H1 (cell line): ENCODE measurements around the gene TLE4. TPM values are rescaled to one million over a fixed set of nuclear protein-coding genes. Genes with fewer than 3 reads are reported as not detected.

Experiments
- CTCF ChIA-PET: fragments of 300-600 bp; sonication (Branson Sonifier 250); formaldehyde crosslinking; loops from one replicate; lab custom pipeline; 2021; ENCODE audit not compliant: partially characterized antibody; lab: Charles Lee
- POLR2A ChIA-PET: fragments of 300-600 bp; sonication (Branson Sonifier 250); formaldehyde crosslinking; loops from one replicate; lab custom pipeline; 2021; ENCODE audit warnings: inconsistent platforms; ENCODE audit not compliant: partially characterized antibody; lab: Charles Lee
- DNase-seq, 2 experiments: peaks; one replicate each; pipeline versions ENCODE4 v3.0.0 to v3.0.0-alpha.2; 2010 to 2022; ENCODE audit warnings: low spot score in 2 of 2, low read depth in 1 of 2, mixed read lengths in 1 of 2
- FAIRE-seq: peaks from 2 replicates; lab custom pipeline; 2011; peaks lifted over from hg19 to GRCh38; lab: Jason Lieb, UNC
- H2AFZ ChIP-seq: 2 replicates; pipeline ENCODE4 v1.8.1; 2012; ENCODE audit warnings: low read length, inconsistent platforms
- H2AK5ac ChIP-seq: 2 replicates; pipeline ENCODE4 v1.6.1; 2013; ENCODE audit warnings: low read depth, low read length
- H2BK120ac ChIP-seq: replicated peaks from 2 replicates; pipeline ENCODE3; 2013; ENCODE audit warnings: low read depth, low read length, inconsistent platforms
- H2BK12ac ChIP-seq: 2 replicates; pipeline ENCODE4 v1.6.1; 2013; ENCODE audit warnings: low read depth, low read length
- H2BK15ac ChIP-seq: 2 replicates; pipeline ENCODE4 v1.6.1; 2013; ENCODE audit warnings: low read length
- H2BK20ac ChIP-seq: 2 replicates; pipeline ENCODE4 v1.6.1; 2013; ENCODE audit warnings: low read length
- H2BK5ac ChIP-seq: 2 replicates; pipeline ENCODE4 v1.6.1; 2013; ENCODE audit warnings: low read depth, low read length
- H3K14ac ChIP-seq: 2 replicates; pipeline ENCODE4 v1.6.1; 2013; ENCODE audit warnings: inconsistent platforms; ENCODE audit not compliant: insufficient read length
- H3K18ac ChIP-seq: 2 replicates; pipeline ENCODE4 v1.6.1; 2013; ENCODE audit warnings: low read length; ENCODE audit errors: extremely low read depth
- H3K23ac ChIP-seq: 2 replicates; pipeline ENCODE4 v1.6.1; 2013; ENCODE audit warnings: inconsistent platforms; ENCODE audit not compliant: insufficient read length
- H3K23me2 ChIP-seq: 2 replicates; pipeline ENCODE4 v1.6.1; 2013; ENCODE audit warnings: low read depth, low read length
- H3K27ac ChIP-seq: 2 replicates; pipeline ENCODE4 v1.6.1; 2011; ENCODE audit warnings: low read depth, low read length, inconsistent platforms
- H3K27me3 ChIP-seq, 4 experiments: replicated peaks in 1 of 4; 1 replicate in 1 of 4; 2 replicates in 3 of 4; pipeline versions ENCODE4 v1.6.1 to v1.8.1; 2011 to 2013; ENCODE audit warnings: low read length in 3 of 4, mild to moderate bottlenecking in 3 of 4, inconsistent platforms in 2 of 4, mixed read lengths in 2 of 4, moderate library complexity in 1 of 4; ENCODE audit not compliant: control insufficient read depth in 3 of 4, insufficient read depth in 3 of 4; ENCODE audit errors: extremely low read depth in 1 of 4
- H3K36me3 ChIP-seq, 4 experiments: 2 replicates each; pipeline versions ENCODE4 v1.6.1 to v1.8.1; 2011 to 2013; ENCODE audit warnings: mild to moderate bottlenecking in 4 of 4, low read length in 3 of 4, moderate library complexity in 2 of 4, control low read depth in 1 of 4, inconsistent platforms in 1 of 4; ENCODE audit not compliant: insufficient read depth in 4 of 4, control insufficient read depth in 2 of 4
- H3K4ac ChIP-seq: replicated peaks from 2 replicates; pipeline ENCODE3; 2013; ENCODE audit warnings: low read length, low read depth, mixed read lengths, inconsistent platforms; ENCODE audit not compliant: insufficient read length
- H3K4me1 ChIP-seq, 4 experiments: replicated peaks in 1 of 4; 1 replicate in 1 of 4; 2 replicates in 3 of 4; pipeline versions ENCODE4 v1.6.1 to v1.8.1; 2011 to 2013; ENCODE audit warnings: low read length in 3 of 4, inconsistent platforms in 2 of 4, mixed read lengths in 1 of 4; ENCODE audit not compliant: insufficient read depth in 4 of 4, control insufficient read depth in 3 of 4
- H3K4me2 ChIP-seq, 2 experiments: 2 replicates each; pipeline versions ENCODE4 v1.6.1 to v1.8.1; 2011 to 2013; ENCODE audit warnings: low read depth in 2 of 2, low read length in 2 of 2, control low read depth in 1 of 2, inconsistent platforms in 1 of 2, mild to moderate bottlenecking in 1 of 2; ENCODE audit not compliant: insufficient read depth in 1 of 2
- H3K4me3 ChIP-seq, 4 experiments: fragments of 200-600, 300-600 bp in 1 of 4; sonication (generic), shearing (Covaris generic), sonication (Bioruptor Twin) in 1 of 4; 2 replicates each; pipeline versions ENCODE4 v1.5.1 to v1.8.1; 2011 to 2016; ENCODE audit warnings: low read length in 4 of 4, low read depth in 3 of 4, control low read depth in 2 of 4, inconsistent platforms in 2 of 4, mild to moderate bottlenecking in 2 of 4, mixed read lengths in 1 of 4, moderate library complexity in 1 of 4; ENCODE audit not compliant: insufficient read depth in 2 of 4; ENCODE audit errors: extremely low read depth in 1 of 4
- H3K56ac ChIP-seq: replicated peaks from 2 replicates; pipeline ENCODE3; 2013; ENCODE audit warnings: low read depth, mild to moderate bottlenecking, mixed read lengths, low read length, inconsistent platforms; ENCODE audit not compliant: insufficient read length
- H3K79me1 ChIP-seq: 2 replicates; pipeline ENCODE4 v1.6.1; 2013; ENCODE audit warnings: low read depth, low read length, control low read depth
- H3K79me2 ChIP-seq, 2 experiments: 2 replicates each; pipeline versions ENCODE4 v1.6.1 to v1.8.1; 2012 to 2013; ENCODE audit warnings: low read length in 2 of 2, mild to moderate bottlenecking in 2 of 2, inconsistent platforms in 1 of 2; ENCODE audit not compliant: insufficient read depth in 2 of 2, control insufficient read depth in 1 of 2
- H3K9ac ChIP-seq, 4 experiments: replicated peaks in 1 of 4; 1 replicate in 1 of 4; 2 replicates in 3 of 4; pipeline versions ENCODE4 v1.6.1 to v1.8.1; 2011 to 2013; ENCODE audit warnings: low read depth in 3 of 4, low read length in 3 of 4, control low read depth in 2 of 4, mild to moderate bottlenecking in 2 of 4, moderate library complexity in 2 of 4, inconsistent platforms in 1 of 4; ENCODE audit errors: extremely low read depth in 1 of 4
- H3K9me3 ChIP-seq, 2 experiments: 2 replicates each; pipeline versions ENCODE4 v1.6.1 to v1.8.1; 2012 to 2013; ENCODE audit warnings: mild to moderate bottlenecking in 2 of 2, moderate library complexity in 2 of 2, control low read depth in 1 of 2, inconsistent platforms in 1 of 2, low read depth in 1 of 2, low read length in 1 of 2, mixed read lengths in 1 of 2; ENCODE audit not compliant: insufficient read depth in 2 of 2
- H4K20me1 ChIP-seq, 2 experiments: replicated peaks in 1 of 2; 2 replicates each; pipeline versions ENCODE3 to v1.8.1; 2011 to 2013; ENCODE audit warnings: inconsistent platforms in 2 of 2, low read length in 2 of 2, mild to moderate bottlenecking in 1 of 2; ENCODE audit not compliant: insufficient read depth in 2 of 2, control insufficient read depth in 1 of 2
- H4K5ac ChIP-seq: 2 replicates; pipeline ENCODE4 v1.6.1; 2013; ENCODE audit warnings: low read length, low read depth, mixed read lengths, inconsistent platforms; ENCODE audit not compliant: insufficient read length
- H4K8ac ChIP-seq: 2 replicates; pipeline ENCODE4 v1.8.0; 2013; ENCODE audit warnings: mild to moderate bottlenecking, moderate library complexity, low read length, inconsistent platforms; ENCODE audit not compliant: insufficient read depth; ENCODE audit errors: extremely low read depth
- H4K91ac ChIP-seq: replicated peaks from 2 replicates; pipeline ENCODE3; 2013; ENCODE audit warnings: low read length, mixed read lengths, inconsistent platforms; ENCODE audit not compliant: insufficient read length
- CTCF ChIP-seq, 3 experiments: IDR thresholded peaks; 1 replicate in 2 of 3; 2 replicates in 1 of 3; pipeline versions ENCODE4 v1.5.1 to v1.6.1; 2011; ENCODE audit warnings: low read length in 3 of 3, mild to moderate bottlenecking in 3 of 3, inconsistent platforms in 2 of 3, low read depth in 1 of 3, moderate library complexity in 1 of 3; ENCODE audit not compliant: insufficient read depth in 1 of 3; ENCODE audit errors: control extremely low read depth in 1 of 3
- NANOG ChIP-seq: IDR thresholded peaks from 2 replicates; pipeline ENCODE4 v1.6.1; 2011; ENCODE audit warnings: low read length, low read depth, mild to moderate bottlenecking, inconsistent platforms; ENCODE audit not compliant: insufficient read depth, poor library complexity, severe bottlenecking
- WGBS, 2 experiments: shearing (Covaris generic) in 1 of 2; methylation state at CpG; one replicate each; pipeline versions ENCODE4 v1.1.6 to v1.1.7; 2013 to 2015; ENCODE audit warnings: low lambda C conversion rate in 2 of 2, mixed read lengths in 2 of 2, inconsistent platforms in 1 of 2, low coverage in 1 of 2, missing lambda C conversion rate in 1 of 2; ENCODE audit not compliant: insufficient replicate concordance in 2 of 2, insufficient coverage in 1 of 2, insufficient read length in 1 of 2; ENCODE audit errors: extremely low coverage in 1 of 2, missing lambda C conversion rate in 1 of 2; 5-methylcytosine and 5-hydroxymethylcytosine counted together
- polyA plus RNA-seq, 7 experiments: library from polyadenylated mRNA; depleted of rRNA in 3 of 7; stranded (reverse) in 5 of 7; unstranded in 2 of 7; fragments of >200 nt in 5 of 7; fragments of 200-250 nt in 2 of 7; gene quantifications; 1 replicate in 5 of 7; 2 replicates in 1 of 7; 4 replicates in 1 of 7; pipeline versions ENCODE4 v1.2.1 to v1.2.3, GENCODE V29; 2011 to 2013; ENCODE audit warnings: missing spikeins in 2 of 7, mixed read lengths in 2 of 7
- total RNA-seq: library from RNA; stranded (reverse); fragmentation: NEBNext Ultra II Directional; extraction: Animal tissue kit (Norgen Biotek cat#: 25700); gene quantifications from 2 replicates; pipeline ENCODE4 v1.2.1, GENCODE V29; 2021

Gene TLE4
- total and polyA plus RNA-seq, 2 of the 8 experiments (the other 6 are each of a cell fraction or from before 2014, with no cell fraction given) = 32.4 to 36.9 TPM

- no peak overlapping the region for H3K18ac ChIP-seq
- no peaks in the 10 kb centered on the region for H3K9me3 ChIP-seq
- TF ChIP-seq CTCF (IDR thresholded peaks at IDR 0.05; ENCODE audit: control extremely low read depth in 1 of 3, insufficient read depth in 1 of 3, low read depth in 1 of 3, low read length in 3 of 3) (no peak), NANOG (no peak)
- H3K79me2 ChIP-seq = peaks cover 0 to 55% of the 10 kb centered on the region in 2 experiments; a peak in 2 of 4 replicates
- no peak overlapping the region for H3K4ac ChIP-seq
- no peak overlapping the region for H2AK5ac ChIP-seq
- H2BK20ac ChIP-seq = no peak overlapping the region
- no peak overlapping the region for H4K91ac ChIP-seq
- H3K14ac ChIP-seq = no peak overlapping the region
- H3K23me2 ChIP-seq = peaks cover 8% of the 10 kb centered on the region
- peak overlapping the region in 2 of 4 experiments; percentile 43 to 76; a peak in 2 of 7 replicates for H3K9ac ChIP-seq
- CTCF ChIA-PET = interaction anchor here (0.7 to 1.4 kb wide), 2 partner anchors 22 to 96 kb away, joined by 3 read pairs; no protein-coding TSS in a partner anchor
- peak; percentile 58 for FAIRE-seq
- DNase-seq = no peak
- no peak overlapping the region for H2BK5ac ChIP-seq
- H4K8ac ChIP-seq = no peak overlapping the region
- peaks cover 0 to 8% (median 3%) of the 10 kb centered on the region in 4 experiments; a peak in 2 of 7 replicates for H3K4me1 ChIP-seq
- no peak overlapping the region for H3K56ac ChIP-seq
- H3K36me3 ChIP-seq = peaks cover 0 to 20% (median 0%) of the 10 kb centered on the region in 4 experiments; a peak in 1 of 8 replicates
- no peak overlapping the region for H3K27ac ChIP-seq
- H2BK15ac ChIP-seq = no peak overlapping the region
- 36% methylated on average over 5 of the region's 5 CpGs; no CpG with 5 or more reads in 1 of the 2 experiments for WGBS, 2 experiments
- H3K4me3 ChIP-seq = peak overlapping the region; percentile 77 to 99 (median 81)
- H2BK12ac ChIP-seq = no peak overlapping the region
- H3K4me2 ChIP-seq = peak overlapping the region; percentile 75 to 81
- POLR2A ChIA-PET = interaction anchor here (0.7 to 0.9 kb wide), 2 partner anchors 9 to 13 kb away, joined by 4 to 5 read pairs; no protein-coding TSS in a partner anchor
- no peak overlapping the region for H4K5ac ChIP-seq
- no peaks in the 10 kb centered on the region for H3K27me3 ChIP-seq
- no peak overlapping the region for H2BK120ac ChIP-seq
- H3K79me1 ChIP-seq = no peaks in the 10 kb centered on the region
- no peaks in the 10 kb centered on the region for H4K20me1 ChIP-seq
- H2AFZ ChIP-seq = no peak overlapping the region
- H3K23ac ChIP-seq = no peak overlapping the region
Observed at GRCh38 chr9:79574136-79574535, 2.4 kb downstream of the TLE4 start.
